22Rv1 (cell line): ENCODE data around the gene ATL1.
"Not testable (repeated sequence)": the region's sequence is repeated elsewhere in the genome, so short reads cannot be mapped to it uniquely, and the experiment has no call there.

Experiments
- H3K27ac ChIP-seq: fragments of 450-650 bp; 2 replicates; pipeline ENCODE4 v1.5.1; 2017
- CTCF ChIP-seq: fragments of 450-650 bp; IDR thresholded peaks from 2 replicates; pipeline ENCODE4 v1.5.1; 2017; ENCODE audit warnings: mild to moderate bottlenecking
- ZFX ChIP-seq: fragments of 450-650 bp; IDR thresholded peaks from 2 replicates; pipeline ENCODE4 v1.6.1; 2017; ENCODE audit warnings: antibody characterized with exemption, borderline replicate concordance

Gene ATL1

DNA sequence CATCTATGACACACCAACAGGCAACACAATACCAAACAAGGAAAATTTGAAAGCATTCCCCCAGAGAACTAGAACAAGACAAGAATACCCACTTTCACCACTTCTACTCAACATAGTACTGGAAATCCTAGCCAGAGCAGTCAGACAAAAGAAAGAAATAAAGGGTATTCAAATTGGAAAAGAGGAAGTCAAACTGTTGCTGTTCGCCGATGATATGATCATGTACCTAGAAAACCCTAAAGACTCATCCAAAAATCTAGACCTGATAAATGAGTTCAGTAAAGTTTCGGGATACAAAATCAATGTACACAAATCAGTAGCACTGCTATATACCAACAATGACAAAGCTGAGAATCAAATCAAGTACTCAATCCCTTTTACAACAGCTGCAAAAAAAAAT, 8.1 kb upstream of the ATL1 start:
- no peak overlapping the region for H3K27ac ChIP-seq
- TF ChIP-seq CTCF (no peak), ZFX (no peak)

DNA sequence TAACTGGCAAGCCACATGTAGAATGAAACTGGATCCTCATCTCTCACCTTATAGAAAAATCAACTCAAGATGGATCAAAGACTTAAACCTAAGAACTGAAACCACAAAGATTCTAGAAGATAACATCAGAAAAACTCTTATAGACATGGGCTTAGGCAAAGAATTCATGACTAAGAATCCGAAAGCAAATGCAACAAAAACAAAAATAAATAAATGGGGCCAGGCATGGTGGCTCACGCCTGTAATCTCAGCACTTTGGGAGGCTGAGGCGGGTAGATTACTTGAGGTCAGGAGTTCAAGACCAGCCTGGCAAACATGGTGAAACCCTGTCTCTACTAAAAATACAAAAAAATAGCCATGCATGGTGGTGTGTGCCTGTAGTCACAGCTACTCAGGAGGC, 7.1 kb upstream of the ATL1 start:
- H3K27ac ChIP-seq, result not testable (repeated sequence)

DNA sequence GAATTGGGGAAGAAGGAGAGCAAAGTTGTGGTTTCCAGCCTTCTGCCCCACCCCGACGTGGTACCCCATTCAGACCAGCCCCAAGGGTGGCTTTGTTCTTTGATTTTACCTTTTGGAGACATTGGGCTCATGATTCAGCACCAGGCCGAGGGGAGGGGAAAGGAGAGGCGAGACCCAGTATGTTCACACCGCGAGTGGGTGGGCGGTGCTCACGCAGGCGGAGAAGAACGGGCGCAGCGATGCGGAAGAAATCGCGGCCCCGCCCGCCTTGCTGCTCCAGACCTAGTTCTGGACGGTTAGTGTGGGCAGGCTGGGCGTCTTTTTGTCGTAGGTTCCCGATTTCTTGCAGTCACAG, 963 bp downstream of the ATL1 start:
- TF ChIP-seq ZFX (no peak), CTCF (no peak)
- peak overlapping the region; percentile 92 for H3K27ac ChIP-seq

DNA sequence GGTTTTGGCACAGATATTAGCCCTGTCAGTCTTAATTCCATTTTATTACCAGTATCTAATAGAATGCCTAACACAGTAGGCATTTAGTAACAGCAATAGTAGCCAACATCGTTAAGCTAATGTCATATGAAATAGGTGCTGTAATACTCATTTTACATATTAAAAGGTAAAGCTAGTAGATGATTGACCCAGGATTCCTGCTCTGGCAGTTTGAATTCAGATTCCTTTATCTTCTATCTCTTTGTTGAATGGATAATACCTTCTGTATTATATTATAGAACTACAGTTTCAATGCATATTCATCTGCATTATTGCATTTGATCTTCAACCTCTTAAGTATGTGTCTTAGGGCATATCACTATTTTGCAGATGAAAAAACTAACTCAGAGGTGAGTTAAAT, 2.9 kb downstream of the ATL1 start:
- H3K27ac ChIP-seq, result no peak overlapping the region
- TF ChIP-seq ZFX (no peak), CTCF (no peak)

DNA sequence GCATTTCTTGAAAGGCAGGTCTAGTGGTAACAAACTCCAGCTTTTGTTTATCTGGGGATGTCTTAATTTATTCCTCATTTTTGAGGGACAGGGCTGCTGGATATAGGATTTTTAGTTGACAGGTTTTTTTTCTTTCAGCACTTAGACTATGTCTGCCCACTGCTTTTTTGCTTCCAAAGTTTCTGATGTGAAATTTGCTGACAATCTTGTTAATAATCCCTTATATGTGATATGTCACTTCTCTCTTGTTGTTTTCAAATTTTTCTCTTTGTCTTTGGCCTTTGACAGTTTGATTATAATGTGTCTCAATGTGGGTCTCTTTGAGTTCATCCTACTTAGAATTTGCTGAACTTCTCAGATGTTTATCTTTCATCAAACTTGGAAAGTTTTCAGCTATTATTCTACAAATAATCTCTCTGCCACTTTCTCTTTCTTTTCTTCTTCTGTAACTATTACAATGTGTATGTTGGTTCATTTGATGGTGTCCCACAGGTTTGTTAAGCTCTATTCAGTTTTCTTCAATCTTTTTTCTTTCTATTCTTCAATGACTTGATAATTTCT, 9.8 kb downstream of the ATL1 start:
- TF ChIP-seq ZFX (no peak), CTCF (no peak)
- no peak overlapping the region for H3K27ac ChIP-seq

- TF ChIP-seq ZFX (no peak), CTCF (no peak)
- no peak overlapping the region for H3K27ac ChIP-seq
Observed at GRCh38 chr14:50573862-50574261, 13.9 kb downstream of the ATL1 start.

DNA sequence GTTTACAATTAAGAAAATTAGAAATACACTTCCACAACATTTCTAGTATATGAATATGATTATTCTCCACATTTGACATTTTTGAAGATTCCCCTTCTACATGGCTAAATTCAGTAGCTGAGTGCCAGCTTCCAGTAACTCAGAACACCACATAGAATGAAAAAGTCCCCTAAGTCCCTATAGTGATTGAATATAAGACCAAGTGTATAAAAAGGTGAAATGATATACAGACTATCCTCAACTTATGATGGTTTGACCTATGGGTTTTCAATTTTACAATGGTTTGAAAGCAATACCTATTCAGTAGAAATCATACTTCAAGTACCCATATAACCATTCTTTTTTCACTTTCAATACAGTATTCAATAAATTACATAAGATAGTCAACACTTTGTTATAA, 15.8 kb downstream of the ATL1 start:
- H3K27ac ChIP-seq, result no peak overlapping the region
- TF ChIP-seq ZFX, result no peak

DNA sequence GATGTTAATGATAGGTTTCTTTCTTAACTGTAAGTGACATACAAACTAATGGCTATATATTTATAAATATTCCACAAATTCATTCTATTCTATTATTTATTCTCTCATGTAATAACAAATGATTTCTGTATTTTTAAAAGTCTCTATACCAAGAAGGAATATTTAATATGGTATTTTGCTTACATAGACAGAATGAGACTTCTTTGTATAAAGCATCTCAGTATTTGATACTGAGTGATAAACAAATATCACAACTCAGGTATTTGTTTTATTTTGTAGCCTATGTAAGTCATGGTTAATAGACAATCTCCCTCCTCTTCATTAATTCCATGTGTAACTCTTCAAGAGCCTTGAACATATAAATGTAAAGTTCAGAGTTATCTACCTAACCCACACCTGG, 18.0 kb downstream of the ATL1 start:
- no peak for TF ChIP-seq ZFX
- no peak for TF ChIP-seq CTCF
- H3K27ac ChIP-seq, result no peak overlapping the region

DNA sequence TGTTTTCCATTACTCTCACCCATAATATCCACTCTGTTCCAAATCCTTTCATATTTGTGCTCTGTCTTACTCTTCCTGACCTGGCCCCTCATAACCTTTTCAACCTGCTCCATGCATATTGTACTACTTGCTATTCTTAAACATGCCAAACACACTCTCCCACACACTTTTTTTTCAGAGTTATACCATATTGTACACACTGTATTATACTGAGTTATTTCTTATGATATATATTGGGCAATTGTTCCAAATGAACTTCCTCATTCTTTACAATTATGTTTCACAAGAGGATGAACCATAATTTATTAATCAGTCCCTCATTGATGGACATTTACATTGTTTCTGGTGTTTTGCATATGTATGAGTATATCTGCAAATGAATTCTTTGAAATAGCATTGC, 18.5 kb downstream of the ATL1 start:
- H3K27ac ChIP-seq, result no peak overlapping the region
- TF ChIP-seq ZFX (no peak), CTCF (no peak)
